ENCODE measurements around the gene RTN1. TPM values are rescaled to one million over a fixed set of nuclear protein-coding genes. Genes with fewer than 3 reads are reported as not detected.

The RTN1 gene
- total RNA-seq, 1 donor from 2014 or later, result 0.80 TPM

DNA sequence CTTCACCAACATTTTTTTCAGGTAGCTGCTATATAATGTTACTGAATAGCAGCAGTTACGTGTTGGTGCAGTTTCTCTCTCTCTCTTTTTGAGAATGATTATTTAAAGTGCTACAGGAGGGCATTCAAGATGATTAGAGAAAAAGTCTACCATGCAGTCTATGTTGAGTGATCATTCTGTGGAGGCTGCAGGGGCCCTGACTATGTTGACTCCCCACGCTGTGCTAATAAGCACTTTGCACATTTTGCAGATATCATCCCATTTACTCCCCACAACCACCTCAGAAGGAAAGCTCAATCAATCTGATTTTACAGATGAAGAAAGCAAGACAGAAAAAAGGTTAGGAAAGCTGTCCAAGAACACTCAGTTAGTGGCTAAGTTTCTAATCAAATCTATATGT, 87.8 kb downstream of the RTN1 start:
- H3K9me3 ChIP-seq (replicated peaks), result no peaks in the 10 kb centered on the region
- H3K4me1 ChIP-seq, result no peaks in the 10 kb centered on the region
- H3K4me3 ChIP-seq, result no peak overlapping the region
- intact Hi-C loops (cut with micrococcal nuclease), result no loop called here
- H3K36me3 ChIP-seq, result no peaks in the 10 kb centered on the region
- TF ChIP-seq, protein P1, sequence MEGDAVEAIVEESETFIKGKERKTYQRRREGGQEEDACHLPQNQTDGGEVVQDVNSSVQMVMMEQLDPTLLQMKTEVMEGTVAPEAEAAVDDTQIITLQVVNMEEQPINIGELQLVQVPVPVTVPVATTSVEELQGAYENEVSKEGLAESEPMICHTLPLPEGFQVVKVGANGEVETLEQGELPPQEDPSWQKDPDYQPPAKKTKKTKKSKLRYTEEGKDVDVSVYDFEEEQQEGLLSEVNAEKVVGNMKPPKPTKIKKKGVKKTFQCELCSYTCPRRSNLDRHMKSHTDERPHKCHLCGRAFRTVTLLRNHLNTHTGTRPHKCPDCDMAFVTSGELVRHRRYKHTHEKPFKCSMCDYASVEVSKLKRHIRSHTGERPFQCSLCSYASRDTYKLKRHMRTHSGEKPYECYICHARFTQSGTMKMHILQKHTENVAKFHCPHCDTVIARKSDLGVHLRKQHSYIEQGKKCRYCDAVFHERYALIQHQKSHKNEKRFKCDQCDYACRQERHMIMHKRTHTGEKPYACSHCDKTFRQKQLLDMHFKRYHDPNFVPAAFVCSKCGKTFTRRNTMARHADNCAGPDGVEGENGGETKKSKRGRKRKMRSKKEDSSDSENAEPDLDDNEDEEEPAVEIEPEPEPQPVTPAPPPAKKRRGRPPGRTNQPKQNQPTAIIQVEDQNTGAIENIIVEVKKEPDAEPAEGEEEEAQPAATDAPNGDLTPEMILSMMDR (IDR thresholded peaks at IDR 0.05; ENCODE audit: borderline replicate concordance), result no peak
- H3K27ac ChIP-seq (replicated peaks), result no peak overlapping the region
- DNase-seq, result no peak
- no peaks in the 10 kb centered on the region for H3K27me3 ChIP-seq (ENCODE audit: low read depth)

GRCh38 chr14:59777006-59777579, 93.5 kb downstream of the RTN1 start:
- Histone ChIP-seq H3K36me3 (no peaks in the 10 kb centered on the region), H3K9me3 (replicated peaks) (no peaks in the 10 kb centered on the region), H3K27me3 (ENCODE audit: low read depth) (no peaks in the 10 kb centered on the region), H3K27ac (replicated peaks) (no peak overlapping the region), H3K4me1 (no peaks in the 10 kb centered on the region), H3K4me3 (no peak overlapping the region)
- TF ChIP-seq, protein P1 (IDR thresholded peaks at IDR 0.05; ENCODE audit: borderline replicate concordance), result no peak
- intact Hi-C loops (cut with micrococcal nuclease), result no loop called here
- DNase-seq, result no peak

DNA sequence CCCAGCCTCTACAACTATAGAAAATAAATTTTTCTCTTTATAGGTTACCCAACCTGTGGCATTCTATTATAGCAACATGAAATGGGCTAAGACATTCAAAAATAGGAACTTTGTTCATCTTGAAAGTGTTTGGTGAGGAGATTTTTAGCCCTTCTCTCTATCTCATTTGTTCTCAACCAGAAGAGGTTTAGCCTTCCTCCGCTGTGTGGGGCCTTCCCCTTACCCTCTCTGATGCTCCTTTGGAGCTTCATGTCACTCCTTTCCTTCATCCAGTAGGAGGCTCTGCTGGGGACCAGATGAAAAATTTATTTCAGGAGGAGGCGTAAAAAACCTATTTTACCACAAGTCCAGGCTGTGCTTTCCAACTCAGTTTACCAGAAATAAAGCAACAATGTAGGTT, 94.1 kb downstream of the RTN1 start:
- Histone ChIP-seq H3K27ac (replicated peaks) (no peak overlapping the region), H3K4me3 (no peak overlapping the region), H3K9me3 (replicated peaks) (no peaks in the 10 kb centered on the region), H3K4me1 (no peaks in the 10 kb centered on the region), H3K27me3 (ENCODE audit: low read depth) (no peaks in the 10 kb centered on the region), H3K36me3 (no peaks in the 10 kb centered on the region)
- DNase-seq, result no peak
- TF ChIP-seq, protein P1 (IDR thresholded peaks at IDR 0.05; ENCODE audit: borderline replicate concordance), result no peak
- intact Hi-C loops (cut with micrococcal nuclease), result no loop called here

- H3K27me3 ChIP-seq (ENCODE audit: low read depth), result no peaks in the 10 kb centered on the region
- intact Hi-C loops (cut with micrococcal nuclease), result no loop called here
- H3K36me3 ChIP-seq, result no peaks in the 10 kb centered on the region
- H3K9me3 ChIP-seq (replicated peaks), result no peaks in the 10 kb centered on the region
- DNase-seq, result no peak
- no peak overlapping the region for H3K27ac ChIP-seq (replicated peaks)
- TF ChIP-seq, protein P1 (IDR thresholded peaks at IDR 0.05; ENCODE audit: borderline replicate concordance), result no peak
- no peak overlapping the region for H3K4me3 ChIP-seq
- H3K4me1 ChIP-seq, result no peaks in the 10 kb centered on the region
Measured at GRCh38 chr14:59772233-59772632, 98.3 kb downstream of the RTN1 start.

GRCh38 chr14:59771577-59771976, 99.0 kb downstream of the RTN1 start:
- H3K9me3 ChIP-seq (replicated peaks), result no peaks in the 10 kb centered on the region
- no peaks in the 10 kb centered on the region for H3K36me3 ChIP-seq
- TF ChIP-seq, protein P1 (IDR thresholded peaks at IDR 0.05; ENCODE audit: borderline replicate concordance), result no peak
- H3K4me1 ChIP-seq, result no peaks in the 10 kb centered on the region
- no peaks in the 10 kb centered on the region for H3K27me3 ChIP-seq (ENCODE audit: low read depth)
- no peak overlapping the region for H3K4me3 ChIP-seq
- no peak overlapping the region for H3K27ac ChIP-seq (replicated peaks)
- no peak for DNase-seq
- intact Hi-C loops (cut with micrococcal nuclease), result no loop called here

Measured in left ventricle myocardium inferior (tissue), 1 donor.